ENCODE results near the gene ROBO1.

Gene ROBO1

DNA sequence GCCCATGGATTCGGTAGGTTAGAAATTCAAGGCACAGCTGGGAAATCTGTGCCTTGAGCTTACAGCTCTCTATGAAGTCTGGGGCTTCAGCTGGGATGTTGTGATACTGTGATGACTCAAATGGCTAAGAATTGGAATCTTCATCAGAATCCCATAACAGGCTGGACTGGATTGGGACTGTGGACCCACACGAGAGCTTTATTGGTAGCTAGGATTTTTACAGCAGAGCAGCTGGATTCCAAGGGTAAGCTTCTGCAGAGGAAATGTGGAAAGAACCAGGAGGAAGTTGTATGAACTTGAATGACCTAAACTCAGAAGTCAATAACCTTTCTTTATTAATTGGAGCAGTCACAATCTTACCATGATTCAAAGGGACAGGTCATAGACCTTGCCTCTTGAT, 1187.1 kb downstream of the ROBO1 start:
- DNase-seq, result no peak

- DNase-seq, result no peak
Observed at GRCh38 chr3:78571486-78571885, 1196.3 kb downstream of the ROBO1 start.

- no peak for DNase-seq
Observed at GRCh38 chr3:78570496-78570895, 1197.3 kb downstream of the ROBO1 start.

GRCh38 chr3:78569804-78570203, 1198.0 kb downstream of the ROBO1 start:
- no peak for DNase-seq

DNA sequence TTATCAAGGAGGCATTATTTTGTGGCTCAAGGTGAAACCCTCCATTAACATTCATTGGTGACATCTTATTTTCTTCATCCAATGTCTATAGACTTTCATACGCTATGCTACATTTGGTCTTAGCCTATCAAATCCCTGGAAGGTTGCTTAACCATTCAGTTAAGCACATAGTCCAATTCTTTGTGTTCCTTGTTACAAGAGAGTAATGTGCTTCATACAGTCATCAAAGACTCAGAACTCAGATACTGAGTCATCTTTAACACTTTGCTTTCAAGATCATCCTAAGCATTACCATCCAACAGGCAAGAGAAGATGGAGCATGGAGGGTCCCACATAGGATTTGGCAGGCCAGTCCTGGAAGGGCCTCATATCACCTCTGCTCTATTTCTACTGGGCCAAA, 1202.1 kb downstream of the ROBO1 start:
- no peak for DNase-seq

- DNase-seq, result no peak
Observed at GRCh38 chr3:78562328-78562727, 1205.5 kb downstream of the ROBO1 start.
